ENCODE measurements around the gene ZNF672. TPM values are rescaled to one million over a fixed set of nuclear protein-coding genes. Genes with fewer than 3 reads are reported as not detected.
"Not testable (repeated sequence)": the region's sequence is repeated elsewhere in the genome, so short reads cannot be mapped to it uniquely, and the experiment has no call there.

ZNF672 gene
- total RNA-seq, 1 donor from 2014 or later: 49.8 TPM

GRCh38 chr1:248885646-248886045, 47.6 kb downstream of the ZNF672 start:
- intact Hi-C loops (cut with micrococcal nuclease): no loop called here

- intact Hi-C loops (cut with micrococcal nuclease): no loop called here
Measured at GRCh38 chr1:248886237-248886895, 48.3 kb downstream of the ZNF672 start.

DNA sequence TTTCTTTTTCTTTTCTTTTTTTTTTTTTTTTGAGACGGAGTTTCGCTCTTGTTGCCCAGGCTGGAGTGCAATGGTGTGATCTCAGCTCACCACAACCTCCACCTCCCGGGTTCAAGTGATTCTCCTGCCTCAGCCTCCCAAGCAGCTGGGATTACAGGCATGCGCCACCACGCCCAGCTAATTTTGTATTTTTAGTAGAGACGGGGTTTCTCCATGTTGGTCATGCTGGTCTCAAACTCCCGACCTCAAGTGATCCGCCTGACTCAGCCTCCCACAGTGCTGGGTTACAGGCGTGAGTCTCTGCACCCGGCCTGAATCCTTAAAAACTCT, 51.9 kb downstream of the ZNF672 start:
- intact Hi-C loops (cut with micrococcal nuclease): not testable (repeated sequence)

DNA sequence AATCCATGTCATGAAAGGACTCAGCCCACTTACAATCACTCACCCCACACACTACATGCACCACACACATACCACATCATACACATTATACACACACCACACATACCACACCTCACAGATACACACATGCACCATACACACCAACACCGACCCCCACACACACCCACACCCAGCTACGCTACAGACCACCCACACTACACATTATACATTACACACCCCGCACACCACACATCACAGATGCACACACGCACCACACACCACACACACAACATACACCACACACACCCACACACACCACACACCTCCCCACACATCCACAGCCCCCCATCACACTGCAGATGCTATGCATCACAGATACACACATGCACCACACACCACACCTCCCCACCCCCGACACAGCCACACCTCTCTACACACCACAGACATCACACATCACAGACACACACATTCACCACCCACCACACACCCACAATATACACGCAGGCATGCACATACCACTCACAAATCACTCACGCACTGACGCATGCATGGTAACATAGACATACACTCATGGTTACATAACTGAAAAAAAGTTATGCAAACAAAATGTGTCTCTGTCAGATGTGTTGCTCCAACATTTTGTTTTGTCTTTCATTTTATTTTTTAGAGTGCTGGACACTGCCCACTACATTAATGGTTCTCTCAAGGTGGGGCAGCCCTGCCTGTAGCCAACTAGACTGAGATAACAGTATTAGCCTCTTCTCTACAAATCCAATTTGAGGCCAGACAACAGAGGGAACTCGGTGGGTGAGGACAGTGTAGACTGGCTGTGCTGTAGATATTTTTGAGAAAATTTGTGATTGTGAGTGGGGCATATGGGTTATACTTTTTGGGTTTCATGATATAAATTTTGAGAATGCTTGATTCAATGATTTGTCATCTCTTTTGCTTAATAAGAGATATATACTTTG, 52.8 kb downstream of the ZNF672 start:
- intact Hi-C loops (cut with micrococcal nuclease): no loop called here

- intact Hi-C loops (cut with micrococcal nuclease): no loop called here
Measured at GRCh38 chr1:248891758-248892157, 53.7 kb downstream of the ZNF672 start.

DNA sequence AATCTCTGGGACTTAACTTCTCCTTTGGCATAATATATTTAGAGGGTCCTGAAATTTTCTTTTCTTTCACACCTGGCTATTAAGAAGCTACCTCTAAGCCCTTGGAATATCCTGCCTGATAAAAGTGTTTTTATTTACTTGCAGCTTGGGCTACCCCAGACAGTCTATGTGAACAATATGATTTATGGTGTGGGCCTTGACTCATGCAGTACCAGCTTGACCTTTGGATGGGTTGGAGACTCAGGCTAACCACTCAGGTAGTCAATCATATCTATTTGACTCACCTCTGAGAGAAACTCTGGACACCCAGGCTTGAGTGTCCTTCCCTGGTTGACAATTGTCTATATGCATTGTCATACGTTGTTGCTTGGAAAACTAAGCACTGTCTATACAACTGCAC, 54.6 kb downstream of the ZNF672 start:
- intact Hi-C loops (cut with micrococcal nuclease): no loop called here

DNA sequence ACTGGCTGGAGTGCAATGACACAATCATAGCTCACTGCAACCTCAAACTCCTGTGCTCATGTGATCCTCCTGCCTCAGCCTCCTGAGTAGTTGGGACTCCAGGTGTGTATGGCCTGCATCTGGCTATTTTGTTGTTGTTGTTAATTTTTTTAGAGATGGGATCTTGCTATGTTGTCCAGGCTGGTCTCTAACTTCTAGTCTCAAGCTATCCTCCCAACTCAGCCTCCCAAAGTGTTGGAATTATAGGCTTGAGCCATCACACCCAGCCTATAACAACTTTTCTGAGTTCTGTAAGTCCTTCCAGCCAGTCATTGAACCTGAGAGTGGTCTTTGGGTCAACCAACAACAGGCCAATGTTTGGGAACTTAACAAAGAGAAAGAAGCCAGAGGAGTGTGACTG, 56.8 kb downstream of the ZNF672 start:
- intact Hi-C loops (cut with micrococcal nuclease): no loop called here

GRCh38 chr1:248897412-248898337, 59.7 kb downstream of the ZNF672 start:
- intact Hi-C loops (cut with micrococcal nuclease): no loop called here

Other genes starting within 250 kb of the ZNF672 start
- gene OR2T10, start 240.5 kb upstream of the ZNF672 start, total RNA-seq: not detected in 2 replicates
- not detected in 2 replicates for gene OR2T11, start 203.1 kb upstream of the ZNF672 start, total RNA-seq
- gene OR2T35, start 192.9 kb upstream of the ZNF672 start, total RNA-seq: not detected in 2 replicates
- not detected in 2 replicates for gene OR2T27, start 182.7 kb upstream of the ZNF672 start, total RNA-seq
- gene OR14I1, start 135.5 kb upstream of the ZNF672 start, total RNA-seq: not detected in 2 replicates
- gene LYPD8, start 82.5 kb upstream of the ZNF672 start, total RNA-seq: not detected in 2 replicates
- gene SH3BP5L, start 12.3 kb upstream of the ZNF672 start, total RNA-seq: 30.1 and 33.0 TPM in 2 replicates
- gene ZNF692, start 20.9 kb downstream of the ZNF672 start, total RNA-seq: 64.3 and 67.8 TPM in 2 replicates
- gene PGBD2, start 68.0 kb downstream of the ZNF672 start, total RNA-seq: 8.6 and 9.1 TPM in 2 replicates

Measured in T-helper 2 cell treated with Interferon-gamma antibody and Interleukin-4, amounts not matched to agents 100 ng/mL and 5 ng/mL, for 36 hours (primary cell).